ENCODE data around the gene FKBP9.
"Not testable (repeated sequence)": the region's sequence is repeated elsewhere in the genome, so short reads cannot be mapped to it uniquely, and the experiment has no call there.

The FKBP9 gene

GRCh38 chr7:32958046-32959025 is 1.1 kb downstream of the FKBP9 start:
- no peak for DNase-seq

- DNase-seq, result not testable (repeated sequence)
These were observed 6.7 kb downstream of the FKBP9 start for GRCh38 chr7:32963880-32964301.

- not testable (repeated sequence) for DNase-seq
These were observed 7.4 kb downstream of the FKBP9 start for GRCh38 chr7:32964461-32965159.

- DNase-seq, result not testable (repeated sequence)
These were observed 9.4 kb downstream of the FKBP9 start for GRCh38 chr7:32966489-32967267.

GRCh38 chr7:32967268-32967582 is 10.0 kb downstream of the FKBP9 start:
- not testable (repeated sequence) for DNase-seq

- not testable (repeated sequence) for DNase-seq
These were observed 14.7 kb downstream of the FKBP9 start for GRCh38 chr7:32971967-32972366.

GRCh38 chr7:32977159-32977558 is 19.9 kb downstream of the FKBP9 start:
- not testable (repeated sequence) for DNase-seq

- not testable (repeated sequence) for DNase-seq
These were observed 22.0 kb downstream of the FKBP9 start for GRCh38 chr7:32979246-32979645.

- DNase-seq, result not testable (repeated sequence)
These were observed 22.7 kb downstream of the FKBP9 start for GRCh38 chr7:32979902-32980301.

- not testable (repeated sequence) for DNase-seq
These were observed 30.9 kb downstream of the FKBP9 start for GRCh38 chr7:32988148-32988547.

GRCh38 chr7:32991068-32991585 is 33.9 kb downstream of the FKBP9 start:
- not testable (repeated sequence) for DNase-seq

- not testable (repeated sequence) for DNase-seq
These were observed 34.9 kb downstream of the FKBP9 start for GRCh38 chr7:32991975-32992700.

- not testable (repeated sequence) for DNase-seq
These were observed 35.5 kb downstream of the FKBP9 start for GRCh38 chr7:32992750-32993149.

- DNase-seq, result not testable (repeated sequence)
These were observed 40.7 kb downstream of the FKBP9 start for GRCh38 chr7:32997956-32998355.

- not testable (repeated sequence) for DNase-seq
These were observed 41.3 kb downstream of the FKBP9 start for GRCh38 chr7:32998361-32999171.

GRCh38 chr7:32999380-32999779 is 42.1 kb downstream of the FKBP9 start:
- not testable (repeated sequence) for DNase-seq

- DNase-seq, result not testable (repeated sequence)
These were observed 45.9 kb downstream of the FKBP9 start for GRCh38 chr7:33003111-33003510.

- DNase-seq, result not testable (repeated sequence)
These were observed 46.9 kb downstream of the FKBP9 start for GRCh38 chr7:33004104-33004616.

GRCh38 chr7:33005193-33005592 is 48.0 kb downstream of the FKBP9 start:
- not testable (repeated sequence) for DNase-seq

GRCh38 chr7:33005690-33006089 is 48.5 kb downstream of the FKBP9 start:
- DNase-seq, result not testable (repeated sequence)

- no peak for DNase-seq
These were observed 52.5 kb downstream of the FKBP9 start for GRCh38 chr7:33009734-33010133.

All from activated T-cell treated with anti-CD3 and anti-CD28 coated beads for 4 hours (primary cell).